Endothelial cell of umbilical vein (primary cell): ENCODE data around the gene NFATC4. TPM values are rescaled to one million over a fixed set of nuclear protein-coding genes. Genes with fewer than 3 reads are reported as not detected.

ENCODE experiments used
- BruUV-seq: library from RNA; stranded (reverse); fragments of 400-500 nt; replicated peaks from 2 replicates; lab custom pipeline; 2021; lab: Mats Ljungman, UMichigan
- CTCF ChIA-PET: fragments of 300-600, 350-600 bp; sonication (Branson Sonifier 250); formaldehyde crosslinking; loops from one replicate; lab custom pipeline; 2021; ENCODE audit warnings: antibody characterized with exemption, inconsistent platforms; lab: Charles Lee
- POLR2A ChIA-PET: fragments of 300-600, 350-600 bp; sonication (Branson Sonifier 250); formaldehyde crosslinking; loops from one replicate; lab custom pipeline; 2021; ENCODE audit warnings: antibody characterized with exemption, inconsistent platforms; lab: Charles Lee
- DNase-seq: peaks from one replicate; pipeline ENCODE4 v3.0.0-alpha.2; 2011; ENCODE audit warnings: low read depth, low spot score
- FAIRE-seq: peaks from 2 replicates; lab custom pipeline; 2011; peaks lifted over from hg19 to GRCh38; lab: Jason Lieb, UNC
- H2AFZ ChIP-seq: 2 replicates; pipeline ENCODE4 v1.6.0; 2012; ENCODE audit warnings: low read depth, low read length, control low read depth, inconsistent platforms
- H3K27ac ChIP-seq: 2 replicates; pipeline ENCODE4 v1.5.1; 2011; ENCODE audit warnings: low read depth, mild to moderate bottlenecking, control low read depth, low read length, moderate library complexity; ENCODE audit not compliant: insufficient read depth
- H3K27me3 ChIP-seq, 2 experiments: 2 replicates each; pipeline versions ENCODE4 v1.6.0 to v1.6.1; 2011; ENCODE audit warnings: low read length in 2 of 2, mixed read lengths in 1 of 2; ENCODE audit not compliant: control insufficient read depth in 2 of 2, insufficient read depth in 2 of 2
- H3K36me3 ChIP-seq, 2 experiments: 2 replicates in 1 of 2; 3 replicates in 1 of 2; pipeline ENCODE4 v1.5.1; 2011; ENCODE audit warnings: low read length in 2 of 2, mild to moderate bottlenecking in 1 of 2, moderate library complexity in 1 of 2; ENCODE audit not compliant: control insufficient read depth in 2 of 2, insufficient read depth in 2 of 2; ENCODE audit errors: extremely low read depth in 1 of 2
- H3K4me1 ChIP-seq: 3 replicates; pipeline ENCODE4 v1.5.1; 2011; ENCODE audit warnings: mild to moderate bottlenecking, low read length; ENCODE audit not compliant: control insufficient read depth, insufficient read depth; ENCODE audit errors: extremely low read depth
- H3K4me2 ChIP-seq: 2 replicates; pipeline ENCODE4 v1.6.1; 2011; ENCODE audit warnings: low read length, control low read depth, mixed read lengths; ENCODE audit not compliant: insufficient read depth
- H3K4me3 ChIP-seq, 3 experiments: fragments of 200-600 bp in 1 of 3; sonication (generic), shearing (Covaris generic) in 1 of 3; replicated peaks in 1 of 3; 2 replicates each; pipeline ENCODE4 v1.5.1; 2011 to 2016; ENCODE audit warnings: control low read depth in 3 of 3, low read length in 3 of 3, mild to moderate bottlenecking in 2 of 3, inconsistent platforms in 1 of 3, low read depth in 1 of 3, moderate library complexity in 1 of 3; ENCODE audit not compliant: insufficient read depth in 1 of 3
- H3K79me2 ChIP-seq: 2 replicates; pipeline ENCODE4 v1.6.0; 2012; ENCODE audit warnings: low read length, inconsistent platforms; ENCODE audit not compliant: control insufficient read depth, insufficient read depth
- H3K9ac ChIP-seq: replicated peaks from 2 replicates; pipeline ENCODE3; 2011; ENCODE audit warnings: low read length, control low read depth; ENCODE audit not compliant: insufficient read depth; ENCODE audit errors: extremely low read depth
- H3K9me1 ChIP-seq: replicated peaks from 3 replicates; pipeline ENCODE4 v1.6.0; 2011; ENCODE audit warnings: mild to moderate bottlenecking, low read length; ENCODE audit not compliant: control insufficient read depth, insufficient read depth; ENCODE audit errors: extremely low read depth
- H3K9me3 ChIP-seq: replicated peaks from 2 replicates; pipeline ENCODE4 v1.5.1; 2012; ENCODE audit warnings: low read length, inconsistent platforms; ENCODE audit not compliant: control insufficient read depth, insufficient read depth
- H4K20me1 ChIP-seq: replicated peaks from 2 replicates; pipeline ENCODE3; 2011; ENCODE audit warnings: mild to moderate bottlenecking, low read length; ENCODE audit not compliant: control insufficient read depth, insufficient read depth; ENCODE audit errors: extremely low read depth
- EZH2 ChIP-seq: IDR thresholded peaks from 2 replicates; pipeline ENCODE4 v1.6.1; 2012; ENCODE audit warnings: borderline replicate concordance, low read depth, mild to moderate bottlenecking, moderate library complexity, low read length, inconsistent platforms; ENCODE audit not compliant: severe bottlenecking
- FOS ChIP-seq: IDR thresholded peaks from 2 replicates; pipeline ENCODE4 v1.6.1; 2011; ENCODE audit warnings: mild to moderate bottlenecking, low read length, moderate library complexity, borderline replicate concordance; ENCODE audit not compliant: insufficient read depth
- GATA2 ChIP-seq: IDR thresholded peaks from 2 replicates; pipeline ENCODE4 v1.7.0; 2011; ENCODE audit warnings: low read depth, mild to moderate bottlenecking, moderate library complexity, mixed read lengths, low read length; ENCODE audit not compliant: insufficient read length, insufficient read depth
- JUN ChIP-seq: IDR thresholded peaks from 2 replicates; pipeline ENCODE4 v1.6.1; 2011; ENCODE audit warnings: borderline replicate concordance, low read depth; ENCODE audit not compliant: insufficient read length, insufficient read depth
- MYC ChIP-seq: IDR thresholded peaks from one replicate; pipeline ENCODE4 v1.6.1; 2011; ENCODE audit warnings: mild to moderate bottlenecking, low read depth, low read length
- POLR2A ChIP-seq: IDR thresholded peaks from 2 replicates; pipeline ENCODE4 v1.6.1; 2012; ENCODE audit warnings: low read depth, mild to moderate bottlenecking, control low read depth, low read length
- POLR2AphosphoS5 ChIP-seq: IDR thresholded peaks from 2 replicates; pipeline ENCODE4 v1.6.1; 2012; ENCODE audit warnings: low read depth, mild to moderate bottlenecking, control low read depth, low read length, moderate library complexity; ENCODE audit not compliant: insufficient read depth
- dilution Hi-C: fragments of 300-500 bp; cut with MboI; formaldehyde crosslinking; loops from one replicate; pipeline ENCODE4 v1.15.0; 2019; ENCODE audit warnings: low sequenced_read_pairs; ENCODE audit not compliant: extremely low pct_ligation_motif_present
- intact Hi-C: fragments of 100-400 bp; cut with micrococcal nuclease; formaldehyde crosslinking; loops from one replicate; pipeline ENCODE4 v1.10.0; 2022
- polyA plus RNA-seq, 4 experiments: library from polyadenylated mRNA; depleted of rRNA in 3 of 4; stranded (reverse) in 3 of 4; unstranded in 1 of 4; fragments of >200 nt; gene quantifications; 2 replicates each; pipeline versions ENCODE4 v1.2.1 to v1.2.3, GENCODE V29; 2011 to 2012; ENCODE audit warnings: missing spikeins in 1 of 4
- total RNA-seq: library from RNA; stranded (reverse); gene quantifications from 2 replicates; pipeline ENCODE4 v1.2.3, GENCODE V29; 2021
- TF ChIP-seq, protein P1 (sequence below): IDR thresholded peaks from 2 replicates; pipeline ENCODE4 v1.6.1; 2011; ENCODE audit not compliant: insufficient read depth, insufficient read length
- TF ChIP-seq, protein P2 (sequence below), 2 donors: IDR thresholded peaks; 1 replicate in 1 of 2; 2 replicates in 1 of 2; pipeline ENCODE4 v1.5.1; 2011; ENCODE audit warnings: low read length in 2 of 2, mild to moderate bottlenecking in 2 of 2, moderate library complexity in 2 of 2, control low read depth in 1 of 2, inconsistent platforms in 1 of 2, low read depth in 1 of 2; ENCODE audit not compliant: insufficient read depth in 1 of 2; ENCODE audit errors: extremely low read depth in 1 of 2

Gene NFATC4
- total and polyA plus RNA-seq, 2 donors (not counting 3 experiments of a cell fraction or from before 2014, with no cell fraction given), result 79.5 to 88.1 TPM

DNA sequence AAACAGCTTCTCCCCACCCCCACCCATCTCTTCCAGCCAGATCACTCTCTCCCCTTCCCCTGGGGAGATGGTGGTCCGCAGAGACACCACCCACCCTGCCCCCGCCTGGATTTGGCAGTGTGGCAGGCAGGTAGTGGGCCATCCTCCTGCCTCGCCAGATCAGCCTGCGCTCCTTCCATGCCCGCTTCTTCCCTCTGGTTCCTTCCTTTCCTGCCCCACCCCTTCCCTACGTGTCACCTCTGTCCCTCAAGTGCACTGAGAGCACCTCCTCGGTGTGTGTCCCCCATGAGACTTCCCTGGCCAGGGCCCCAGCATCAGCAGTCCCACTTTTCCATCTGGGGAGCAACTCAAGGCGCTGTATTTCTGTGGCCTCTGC is 31.5 kb downstream of the NFATC4 start:
- Histone ChIP-seq H3K4me1 (peaks cover 32% of the 10 kb centered on the region), H2AFZ (peak overlapping the region; percentile 40), H3K79me2 (peaks cover 2% of the 10 kb centered on the region), H3K9me1 (no peaks in the 10 kb centered on the region), H3K9ac (no peak overlapping the region), H3K36me3 (no peaks in the 10 kb centered on the region), H3K27ac (no peak overlapping the region), H3K4me2 (peak overlapping the region; percentile 51), H3K4me3 (peak overlapping the region; percentile 69 to 78 (median 69)), H3K27me3 (no peaks in the 10 kb centered on the region), H4K20me1 (no peaks in the 10 kb centered on the region), H3K9me3 (no peaks in the 10 kb centered on the region)
- ChIA-PET POLR2A (interaction anchor here (1.0 to 1.4 kb wide), 2 partner anchors 19 to 32 kb away, joined by 3 read pairs; no protein-coding TSS in a partner anchor), CTCF (interaction anchor here (0.7 to 4.7 kb wide), 10 partner anchors 11 to 68 kb away, joined by 3 to 34 read pairs (median 4); no protein-coding TSS in a partner anchor)
- intact Hi-C loops, result no loop called here
- TF ChIP-seq JUN (no peak), POLR2AphosphoS5 (no peak), MYC (no peak), FOS (no peak), GATA2 (no peak), POLR2A (no peak), EZH2 (no peak)
- TF ChIP-seq, protein P1, sequence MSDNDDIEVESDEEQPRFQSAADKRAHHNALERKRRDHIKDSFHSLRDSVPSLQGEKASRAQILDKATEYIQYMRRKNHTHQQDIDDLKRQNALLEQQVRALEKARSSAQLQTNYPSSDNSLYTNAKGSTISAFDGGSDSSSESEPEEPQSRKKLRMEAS, result no peak
- TF ChIP-seq, protein P2, sequence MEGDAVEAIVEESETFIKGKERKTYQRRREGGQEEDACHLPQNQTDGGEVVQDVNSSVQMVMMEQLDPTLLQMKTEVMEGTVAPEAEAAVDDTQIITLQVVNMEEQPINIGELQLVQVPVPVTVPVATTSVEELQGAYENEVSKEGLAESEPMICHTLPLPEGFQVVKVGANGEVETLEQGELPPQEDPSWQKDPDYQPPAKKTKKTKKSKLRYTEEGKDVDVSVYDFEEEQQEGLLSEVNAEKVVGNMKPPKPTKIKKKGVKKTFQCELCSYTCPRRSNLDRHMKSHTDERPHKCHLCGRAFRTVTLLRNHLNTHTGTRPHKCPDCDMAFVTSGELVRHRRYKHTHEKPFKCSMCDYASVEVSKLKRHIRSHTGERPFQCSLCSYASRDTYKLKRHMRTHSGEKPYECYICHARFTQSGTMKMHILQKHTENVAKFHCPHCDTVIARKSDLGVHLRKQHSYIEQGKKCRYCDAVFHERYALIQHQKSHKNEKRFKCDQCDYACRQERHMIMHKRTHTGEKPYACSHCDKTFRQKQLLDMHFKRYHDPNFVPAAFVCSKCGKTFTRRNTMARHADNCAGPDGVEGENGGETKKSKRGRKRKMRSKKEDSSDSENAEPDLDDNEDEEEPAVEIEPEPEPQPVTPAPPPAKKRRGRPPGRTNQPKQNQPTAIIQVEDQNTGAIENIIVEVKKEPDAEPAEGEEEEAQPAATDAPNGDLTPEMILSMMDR (IDR thresholded peaks at IDR 0.05; ENCODE audit: extremely low read depth in 1 of 2, insufficient read depth in 1 of 2, low read depth in 1 of 2, low read length in 2 of 2), result no peak
- BruUV-seq, result no TSS peak
- DNase-seq, result peak; percentile 15
- FAIRE-seq, result peak; percentile 65
- dilution Hi-C loops, result no loop called here
